MM.1S (cell line): ENCODE measurements around the gene PADI3.

ENCODE experiments used
- DNase-seq: peaks from one replicate; pipeline ENCODE4 v3.0.0-alpha.2; 2015
- H2AFZ ChIP-seq: fragments of 300-600 bp; sonication (generic); 2 replicates; pipeline ENCODE4 v1.6.0; 2016; ENCODE audit warnings: antibody characterized with exemption, low read length
- H3F3A ChIP-seq: fragments of 300-600 bp; sonication (generic); 2 replicates; pipeline ENCODE4 v1.6.1; 2016; ENCODE audit warnings: mild to moderate bottlenecking, antibody characterized with exemption, low read length, moderate library complexity, mixed read lengths; ENCODE audit not compliant: insufficient read depth
- H3K27ac ChIP-seq: fragments of 300-600 bp; sonication (generic); 2 replicates; pipeline ENCODE4 v1.5.1; 2016; ENCODE audit warnings: mild to moderate bottlenecking, low read length
- H3K27me3 ChIP-seq: fragments of 300-600 bp; sonication (generic); replicated peaks from 2 replicates; pipeline ENCODE4 v1.6.0; 2016; ENCODE audit warnings: low read length; ENCODE audit not compliant: insufficient read depth
- H3K36me3 ChIP-seq: fragments of 300-600 bp; sonication (generic); replicated peaks from 2 replicates; pipeline ENCODE4 v1.6.1; 2016; ENCODE audit warnings: mild to moderate bottlenecking, low read length, mixed read lengths; ENCODE audit not compliant: insufficient read depth
- H3K4me1 ChIP-seq: fragments of 300-600 bp; sonication (generic); 2 replicates; pipeline ENCODE4 v1.6.1; 2016; ENCODE audit warnings: low read length, mixed read lengths
- H3K4me2 ChIP-seq: fragments of 300-600 bp; sonication (generic); 2 replicates; pipeline ENCODE4 v1.6.0; 2016; ENCODE audit warnings: low read depth, low read length
- H3K4me3 ChIP-seq: fragments of 300-600 bp; sonication (generic); 2 replicates; pipeline ENCODE4 v1.5.1; 2016; ENCODE audit warnings: low read length, mixed read lengths
- H3K79me2 ChIP-seq: fragments of 300-600 bp; sonication (generic); 2 replicates; pipeline ENCODE4 v1.6.1; 2016; ENCODE audit warnings: mixed run types, low read length, mixed read lengths
- H3K9ac ChIP-seq: fragments of 300-600 bp; sonication (generic); 2 replicates; pipeline ENCODE4 v1.6.1; 2016; ENCODE audit warnings: low read length, mixed read lengths
- H3K9me2 ChIP-seq: fragments of 300-600 bp; sonication (generic); replicated peaks from 2 replicates; pipeline ENCODE4 v1.6.1; 2016; ENCODE audit warnings: mild to moderate bottlenecking, low read length, mixed read lengths; ENCODE audit not compliant: insufficient read depth
- H3K9me3 ChIP-seq: fragments of 300-600 bp; sonication (generic); replicated peaks from 2 replicates; pipeline ENCODE4 v1.6.1; 2016; ENCODE audit warnings: mild to moderate bottlenecking, low read length, mixed read lengths; ENCODE audit not compliant: insufficient read depth
- H4K20me1 ChIP-seq: fragments of 300-600 bp; sonication (generic); 2 replicates; pipeline ENCODE4 v1.6.1; 2016; ENCODE audit warnings: mild to moderate bottlenecking, low read length, moderate library complexity, mixed read lengths; ENCODE audit not compliant: insufficient read depth
- EZH2 ChIP-seq: fragments of 300-600 bp; sonication (generic); optimal IDR thresholded peaks from 2 replicates; pipeline ENCODE3; 2017; ENCODE audit warnings: low read depth, mild to moderate bottlenecking, antibody characterized with exemption, low read length, mixed read lengths
- EZH2phosphoT487 ChIP-seq: fragments of 300-600 bp; sonication (generic); IDR thresholded peaks from 2 replicates; pipeline ENCODE4 v1.6.1; 2018; ENCODE audit warnings: antibody characterized with exemption, low read length
- TF ChIP-seq, protein P1 (sequence below): fragments of 300-600 bp; sonication (generic); IDR thresholded peaks from 2 replicates; pipeline ENCODE4 v1.5.1; 2016; ENCODE audit warnings: antibody characterized with exemption, low read length, mixed read lengths

PADI3 gene

DNA sequence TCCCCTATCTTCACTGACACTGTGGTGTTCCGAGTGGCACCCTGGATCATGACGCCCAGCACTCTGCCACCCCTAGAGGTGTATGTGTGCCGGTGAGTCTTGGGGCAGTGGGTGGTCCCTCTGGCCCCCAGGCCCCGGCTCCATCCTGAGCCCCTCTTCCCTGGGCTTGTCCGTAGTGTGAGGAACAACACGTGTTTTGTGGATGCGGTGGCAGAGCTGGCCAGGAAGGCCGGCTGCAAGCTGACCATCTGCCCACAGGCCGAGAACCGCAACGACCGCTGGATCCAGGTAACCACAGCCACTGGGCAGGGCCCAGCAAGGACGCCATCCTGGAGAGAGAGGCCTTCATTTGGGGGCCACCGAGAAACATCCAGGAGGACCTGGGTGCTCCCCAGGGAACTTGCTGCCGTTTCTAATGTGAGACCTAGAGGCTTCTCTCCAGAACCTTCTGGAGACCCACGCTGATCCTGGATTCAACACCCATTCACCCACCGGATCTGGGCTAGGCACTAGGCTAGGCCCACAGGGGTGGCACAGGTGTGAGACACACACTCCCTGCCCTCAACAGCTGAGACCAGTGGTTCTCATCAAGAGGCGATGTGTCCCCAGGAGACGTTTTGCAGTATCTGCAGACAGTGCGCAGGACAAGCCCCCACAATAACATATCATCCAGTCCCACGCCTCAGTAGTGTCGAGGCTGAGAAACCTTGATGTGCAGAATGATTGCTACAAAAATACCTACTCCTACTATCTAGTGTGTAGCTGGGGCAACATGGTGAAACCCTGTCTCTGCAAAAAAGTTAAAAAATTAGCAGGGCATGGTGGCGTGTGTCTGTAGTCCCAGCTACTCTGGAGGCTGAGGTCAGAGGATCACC is 22.2 kb downstream of the PADI3 start:
- H3K36me3 ChIP-seq: no peaks in the 10 kb centered on the region
- H3F3A ChIP-seq: no peaks in the 10 kb centered on the region
- H3K79me2 ChIP-seq: no peaks in the 10 kb centered on the region
- no peaks in the 10 kb centered on the region for H3K9me3 ChIP-seq
- H3K4me1 ChIP-seq: no peaks in the 10 kb centered on the region
- peaks cover 84% of the 10 kb centered on the region for H3K27me3 ChIP-seq
- no peak overlapping the region for H3K27ac ChIP-seq
- no peaks in the 10 kb centered on the region for H3K9me2 ChIP-seq
- no peak overlapping the region for H3K4me3 ChIP-seq
- TF ChIP-seq EZH2: no peak
- no peak for TF ChIP-seq EZH2phosphoT487
- TF ChIP-seq, protein P1, sequence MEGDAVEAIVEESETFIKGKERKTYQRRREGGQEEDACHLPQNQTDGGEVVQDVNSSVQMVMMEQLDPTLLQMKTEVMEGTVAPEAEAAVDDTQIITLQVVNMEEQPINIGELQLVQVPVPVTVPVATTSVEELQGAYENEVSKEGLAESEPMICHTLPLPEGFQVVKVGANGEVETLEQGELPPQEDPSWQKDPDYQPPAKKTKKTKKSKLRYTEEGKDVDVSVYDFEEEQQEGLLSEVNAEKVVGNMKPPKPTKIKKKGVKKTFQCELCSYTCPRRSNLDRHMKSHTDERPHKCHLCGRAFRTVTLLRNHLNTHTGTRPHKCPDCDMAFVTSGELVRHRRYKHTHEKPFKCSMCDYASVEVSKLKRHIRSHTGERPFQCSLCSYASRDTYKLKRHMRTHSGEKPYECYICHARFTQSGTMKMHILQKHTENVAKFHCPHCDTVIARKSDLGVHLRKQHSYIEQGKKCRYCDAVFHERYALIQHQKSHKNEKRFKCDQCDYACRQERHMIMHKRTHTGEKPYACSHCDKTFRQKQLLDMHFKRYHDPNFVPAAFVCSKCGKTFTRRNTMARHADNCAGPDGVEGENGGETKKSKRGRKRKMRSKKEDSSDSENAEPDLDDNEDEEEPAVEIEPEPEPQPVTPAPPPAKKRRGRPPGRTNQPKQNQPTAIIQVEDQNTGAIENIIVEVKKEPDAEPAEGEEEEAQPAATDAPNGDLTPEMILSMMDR: no peak
- no peak overlapping the region for H2AFZ ChIP-seq
- H4K20me1 ChIP-seq: no peaks in the 10 kb centered on the region
- H3K9ac ChIP-seq: no peak overlapping the region
- no peak overlapping the region for H3K4me2 ChIP-seq
- DNase-seq: no peak

DNA sequence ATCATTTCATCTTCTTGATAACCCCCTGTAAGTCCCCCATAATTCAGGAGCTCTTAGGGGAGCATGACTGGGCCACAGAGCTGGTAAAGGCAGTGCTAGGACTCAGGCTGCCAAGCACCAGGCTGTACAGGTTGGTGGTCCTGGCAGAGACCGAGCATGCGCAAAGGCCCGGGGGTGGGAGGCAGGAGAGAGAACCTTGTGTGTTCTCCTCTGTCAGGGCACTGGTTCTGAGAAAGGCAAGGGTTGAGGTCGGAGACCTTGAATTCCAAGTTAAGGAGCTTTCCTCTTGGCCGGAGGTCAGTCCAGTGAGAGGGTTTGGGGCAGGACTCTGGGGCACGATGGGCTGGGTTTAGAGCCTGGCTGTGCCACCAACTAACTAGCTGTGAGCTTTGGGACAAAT is 23.2 kb downstream of the PADI3 start:
- TF ChIP-seq EZH2 (no peak), EZH2phosphoT487 (no peak)
- TF ChIP-seq, protein P1: no peak
- Histone ChIP-seq H3K9ac (no peak overlapping the region), H2AFZ (no peak overlapping the region), H3F3A (no peaks in the 10 kb centered on the region), H3K27ac (no peak overlapping the region), H3K4me1 (no peaks in the 10 kb centered on the region), H3K27me3 (peaks cover 84% of the 10 kb centered on the region), H3K4me2 (no peak overlapping the region), H3K4me3 (no peak overlapping the region), H4K20me1 (no peaks in the 10 kb centered on the region), H3K36me3 (no peaks in the 10 kb centered on the region), H3K79me2 (no peaks in the 10 kb centered on the region), H3K9me2 (no peaks in the 10 kb centered on the region), H3K9me3 (no peaks in the 10 kb centered on the region)
- no peak for DNase-seq

DNA sequence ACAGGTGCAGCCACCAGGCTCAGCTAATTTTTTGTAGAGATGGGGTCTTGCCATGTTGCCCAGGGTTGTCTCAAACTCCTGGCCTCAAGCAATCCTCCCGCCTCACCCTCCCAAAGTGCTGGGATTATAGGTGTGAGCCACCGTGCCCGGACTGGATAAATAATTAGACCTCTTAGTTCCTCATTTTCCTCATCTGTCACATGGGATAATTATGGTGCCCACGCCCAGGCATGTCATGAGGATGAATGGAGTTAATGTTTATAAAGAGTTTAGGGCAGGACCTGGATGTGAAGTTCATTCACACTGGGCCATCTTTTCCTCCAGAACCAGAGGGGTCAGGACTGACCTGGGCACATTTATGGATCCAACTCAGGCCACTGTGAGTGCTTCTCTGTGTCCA is 23.7 kb downstream of the PADI3 start:
- H3K79me2 ChIP-seq: no peaks in the 10 kb centered on the region

More for the DNA sequence above, 23.7 kb downstream of the PADI3 start:
- no peak for TF ChIP-seq EZH2
- TF ChIP-seq EZH2phosphoT487: no peak
- TF ChIP-seq, protein P1: no peak
- Histone ChIP-seq H3K9me2 (no peaks in the 10 kb centered on the region), H3F3A (no peaks in the 10 kb centered on the region), H3K27ac (no peak overlapping the region), H3K4me1 (no peaks in the 10 kb centered on the region), H3K4me2 (no peak overlapping the region), H4K20me1 (no peaks in the 10 kb centered on the region), H2AFZ (no peak overlapping the region), H3K4me3 (no peak overlapping the region), H3K36me3 (no peaks in the 10 kb centered on the region), H3K27me3 (peaks cover 84% of the 10 kb centered on the region), H3K9ac (no peak overlapping the region), H3K9me3 (no peaks in the 10 kb centered on the region)
- no peak for DNase-seq
